K562 (cell line): ENCODE data around the gene ZNF566. TPM values are rescaled to one million over a fixed set of nuclear protein-coding genes. Genes with fewer than 3 reads are reported as not detected.

Experiments used
- MEF2A ChIP-seq: IDR thresholded peaks from 2 replicates; pipeline ENCODE4 v1.6.1; 2011; ENCODE audit warnings: low read depth, mild to moderate bottlenecking, low read length, moderate library complexity; ENCODE audit not compliant: control insufficient read depth
- POLR2AphosphoS2 ChIP-seq: IDR thresholded peaks from 2 replicates; pipeline ENCODE4 v1.6.1; 2012; ENCODE audit warnings: low read length, improper control_type of control experiment
- RERE ChIP-seq: sonication (generic); formaldehyde crosslinking; IDR thresholded peaks from 2 replicates; pipeline ENCODE4 v1.8.0; 2023; ENCODE audit warnings: missing genetic modification reagents, mild to moderate bottlenecking, borderline replicate concordance
- RNF2 ChIP-seq: sonication (generic); IDR thresholded peaks from 2 replicates; pipeline ENCODE4 v1.6.1; 2016
- SOX6 ChIP-seq: fragments of 450-650 bp; IDR thresholded peaks from 2 replicates; pipeline ENCODE4 v1.6.1; 2014; ENCODE audit warnings: mild to moderate bottlenecking
- TAF15 ChIP-seq: fragments of 200-400 bp; formaldehyde crosslinking; IDR thresholded peaks from 2 replicates; pipeline ENCODE4 v1.6.1; 2017; ENCODE audit warnings: mild to moderate bottlenecking, low read depth, low read length, moderate library complexity
- XRCC3 ChIP-seq: fragments of 450-650 bp; IDR thresholded peaks from 2 replicates; pipeline ENCODE4 v1.6.1; 2017; ENCODE audit warnings: mild to moderate bottlenecking, moderate library complexity
- ZKSCAN8 ChIP-seq: fragments of 200-800 bp; sonication (Bioruptor generic); IDR thresholded peaks from 2 replicates; pipeline ENCODE4 v1.6.1; 2016; ENCODE audit warnings: missing genetic modification characterization, missing compliant biosample characterization
- ZNF217 ChIP-seq: sonication (generic); formaldehyde crosslinking; IDR thresholded peaks from 2 replicates; pipeline ENCODE4 v1.8.0; 2022; ENCODE audit warnings: mild to moderate bottlenecking, missing genetic modification reagents
- ZNF316 ChIP-seq: fragments of 450-650 bp; IDR thresholded peaks from 2 replicates; pipeline ENCODE4 v1.6.1; 2016
- ZNF318 ChIP-seq, 2 experiments: fragments of 450-650 bp; IDR thresholded peaks; 2 replicates each; pipeline ENCODE4 v1.6.1; 2016; ENCODE audit warnings: mild to moderate bottlenecking in 2 of 2, borderline replicate concordance in 1 of 2, low read depth in 1 of 2, moderate library complexity in 1 of 2
- ZNF695 ChIP-seq: fragments of 450-650 bp; formaldehyde crosslinking; IDR thresholded peaks from 2 replicates; pipeline ENCODE4 v1.4.0; 2020; ENCODE audit warnings: mild to moderate bottlenecking, moderate library complexity
- polyA plus RNA-seq, 8 experiments: library from polyadenylated mRNA; depleted of rRNA in 4 of 8; stranded (reverse) in 5 of 8; unstranded in 3 of 8; fragments of >200 nt; fragmentation: Nextera tagmentation in 2 of 8; fragmentation: Illumina TruSeq in 1 of 8; extraction: Ambion mirVana in 2 of 8; extraction: Trizol in 1 of 8; gene quantifications; 2 replicates each; pipeline versions ENCODE4 v1.2.1 to v1.2.3, GENCODE V29; 2011 to 2014; ENCODE audit warnings: inconsistent platforms in 1 of 8, missing spikeins in 1 of 8
- total RNA-seq, 7 experiments: library from RNA; depleted of rRNA in 6 of 7; stranded (reverse); fragments of >200 nt in 6 of 7; fragmentation: Illumina TruSeq in 2 of 7; extraction: Trizol in 2 of 7; gene quantifications; 2 replicates each; pipeline versions ENCODE4 v1.2.1 to v1.2.3, GENCODE V29; 2011 to 2021; ENCODE audit warnings: low replicate concordance in 1 of 7

The ZNF566 gene
- total and polyA plus RNA-seq, 9 of the 15 experiments (the other 6 are each of a cell fraction or from before 2014, with no cell fraction given) = 5.5 to 11.4 (median 9.7) TPM

GRCh38 chr19:36489118-36489919, at the start of gene ZNF566 (continued):
- TF ChIP-seq ZNF318 (IDR thresholded peaks at IDR 0.05; ENCODE audit: borderline replicate concordance in 1 of 2, low read depth in 1 of 2) (no peak), RERE (CRISPR knock-in tag) (no peak), POLR2AphosphoS2 (no peak), ZKSCAN8 (CRISPR knock-in tag) (no peak), RNF2 (peak; percentile 16; the same call in 1 of the 2 replicates), ZNF695 (CRISPR knock-in tag) (no peak), SOX6 (no peak), TAF15 (no peak), MEF2A (no peak), ZNF316 (no peak), XRCC3 (no peak), ZNF217 (CRISPR knock-in tag) (no peak)
